Endodermal cell (in vitro differentiated cells): ENCODE measurements around the gene MSX1. TPM values are rescaled to one million over a fixed set of nuclear protein-coding genes. Genes with fewer than 3 reads are reported as not detected.

Source experiments
- DNase-seq: peaks from one replicate; pipeline ENCODE4 v3.0.0-alpha.2; 2017
- H3K27ac ChIP-seq: 2 replicates; pipeline ENCODE4 v1.5.1; 2013; ENCODE audit warnings: mild to moderate bottlenecking, low read depth, low read length, moderate library complexity
- H3K27me3 ChIP-seq: 2 replicates; pipeline ENCODE4 v1.6.1; 2013; ENCODE audit warnings: mild to moderate bottlenecking, low read length, moderate library complexity; ENCODE audit not compliant: insufficient read depth, control insufficient read depth, poor library complexity, severe bottlenecking
- H3K36me3 ChIP-seq: 2 replicates; pipeline ENCODE4 v1.7.0; 2013; ENCODE audit warnings: mild to moderate bottlenecking, low read length, moderate library complexity; ENCODE audit not compliant: control insufficient read depth, insufficient read depth
- H3K4me1 ChIP-seq: one replicate; pipeline ENCODE4 v1.7.0; 2013; ENCODE audit warnings: low read length; ENCODE audit not compliant: control insufficient read depth, insufficient read depth
- H3K4me3 ChIP-seq: 2 replicates; pipeline ENCODE4 v1.5.1; 2013; ENCODE audit warnings: mild to moderate bottlenecking, low read length, moderate library complexity
- H3K9ac ChIP-seq: 2 replicates; pipeline ENCODE4 v1.6.1; 2013; ENCODE audit warnings: mild to moderate bottlenecking, low read length, moderate library complexity; ENCODE audit not compliant: poor library complexity, severe bottlenecking; ENCODE audit errors: extremely low read depth
- H3K9me3 ChIP-seq: 2 replicates; pipeline ENCODE4 v1.6.1; 2013; ENCODE audit warnings: mild to moderate bottlenecking, low read length, moderate library complexity; ENCODE audit not compliant: control insufficient read depth
- H3K27ac Mint-ChIP-seq: 2 replicates; pipeline ENCODE4 v1.8.0; 2020; ENCODE audit warnings: mixed read lengths
- H3K27me3 Mint-ChIP-seq: 2 replicates; pipeline ENCODE4 v1.8.0; 2021; ENCODE audit warnings: mild to moderate bottlenecking, mixed read lengths; ENCODE audit not compliant: insufficient read depth
- H3K36me3 Mint-ChIP-seq: 2 replicates; pipeline ENCODE4 v1.8.0; 2020; ENCODE audit warnings: low read depth, mixed read lengths
- H3K4me1 Mint-ChIP-seq: 2 replicates; pipeline ENCODE4 v1.8.0; 2020; ENCODE audit warnings: mixed read lengths
- H3K4me3 Mint-ChIP-seq: 2 replicates; pipeline ENCODE4 v1.8.0; 2020; ENCODE audit warnings: mild to moderate bottlenecking, moderate library complexity, mixed read lengths
- H3K9me3 Mint-ChIP-seq: 2 replicates; pipeline ENCODE4 v1.8.0; 2020; ENCODE audit warnings: mild to moderate bottlenecking, mixed read lengths
- CTCF ChIP-seq: fragments of 200-600 bp; sonication (generic); conservative IDR thresholded peaks from 2 replicates; pipeline ENCODE4 v1.5.0; 2021; ENCODE audit warnings: antibody characterized with exemption, mild to moderate bottlenecking
- WGBS, 2 experiments: methylation state at CpG; one replicate each; pipeline versions ENCODE4 v1.1.5 to v1.1.7; 2013; ENCODE audit warnings: missing lambda C conversion rate in 2 of 2, mixed read lengths in 1 of 2; ENCODE audit not compliant: insufficient coverage in 1 of 2, insufficient read length in 1 of 2; 5-methylcytosine and 5-hydroxymethylcytosine counted together
- total RNA-seq, 2 donors: library from RNA; stranded (reverse); fragmentation: NEBNext Ultra II Directional in 1 of 2; extraction: Animal tissue kit (Norgen Biotek cat#: 25700) in 1 of 2; gene quantifications; 2 replicates in 1 of 2; 3 replicates in 1 of 2; pipeline ENCODE4 v1.2.1, GENCODE V29; 2021

The MSX1 gene
- total RNA-seq, 2 donors from 2014 or later, result 0.46 to 1.3 TPM

GRCh38 chr4:4842476-4843441 is 16.7 kb upstream of the MSX1 start:
- Histone ChIP-seq H3K4me1 (peaks cover 9% of the 10 kb centered on the region), H3K4me3 (no peak overlapping the region), H3K36me3 (no peaks in the 10 kb centered on the region), H3K9ac (no peak overlapping the region), H3K9me3 (no peaks in the 10 kb centered on the region), H3K27me3 (peaks cover 30% of the 10 kb centered on the region), H3K27ac (no peak overlapping the region)
- Mint-ChIP-seq H3K36me3 (no peaks in the 10 kb centered on the region), H3K4me1 (peaks cover under 1% of the 10 kb centered on the region), H3K27me3 (peaks cover 83% of the 10 kb centered on the region), H3K9me3 (no peaks in the 10 kb centered on the region), H3K27ac (no peak overlapping the region), H3K4me3 (no peak overlapping the region)
- WGBS, 2 experiments, result 91 to 93% methylated on average over 12 to 15 of the region's 15 CpGs
- no peak for DNase-seq
- no peak for TF ChIP-seq CTCF

GRCh38 chr4:4843635-4844291 is 15.7 kb upstream of the MSX1 start:
- Mint-ChIP-seq H3K27ac (no peak overlapping the region), H3K4me1 (no peaks in the 10 kb centered on the region), H3K36me3 (no peaks in the 10 kb centered on the region), H3K4me3 (no peak overlapping the region), H3K9me3 (no peaks in the 10 kb centered on the region), H3K27me3 (peaks cover 88% of the 10 kb centered on the region)
- H3K36me3 ChIP-seq, result no peaks in the 10 kb centered on the region
- 54 to 65% methylated on average over 8 to 16 of the region's 16 CpGs for WGBS, 2 experiments
- no peak overlapping the region for H3K27ac ChIP-seq
- no peak for DNase-seq
- no peak overlapping the region for H3K4me3 ChIP-seq
- TF ChIP-seq CTCF, result no peak
- no peaks in the 10 kb centered on the region for H3K4me1 ChIP-seq
- peaks cover 37% of the 10 kb centered on the region for H3K27me3 ChIP-seq
- H3K9me3 ChIP-seq, result no peaks in the 10 kb centered on the region
- no peak overlapping the region for H3K9ac ChIP-seq

- 87 to 94% methylated on average over 10 to 13 of the region's 13 CpGs for WGBS, 2 experiments
- Histone ChIP-seq H3K9me3 (no peaks in the 10 kb centered on the region), H3K27ac (no peak overlapping the region), H3K36me3 (no peaks in the 10 kb centered on the region), H3K9ac (no peak overlapping the region), H3K27me3 (peaks cover 49% of the 10 kb centered on the region), H3K4me1 (no peaks in the 10 kb centered on the region), H3K4me3 (no peak overlapping the region)
- H3K9me3 Mint-ChIP-seq, result no peaks in the 10 kb centered on the region
- H3K27me3 Mint-ChIP-seq, result peaks cover 91% of the 10 kb centered on the region
- no peak overlapping the region for H3K4me3 Mint-ChIP-seq
- DNase-seq, result no peak
- no peaks in the 10 kb centered on the region for H3K36me3 Mint-ChIP-seq
- no peak for TF ChIP-seq CTCF
- H3K4me1 Mint-ChIP-seq, result no peaks in the 10 kb centered on the region
- H3K27ac Mint-ChIP-seq, result no peak overlapping the region
These were observed 14.4 kb upstream of the MSX1 start for GRCh38 chr4:4845027-4845426.
